WTC11 (cell line): ENCODE measurements around the gene PLTP.

Source experiments
- JUN ChIP-seq: sonication (generic); formaldehyde crosslinking; IDR thresholded peaks from 2 replicates; pipeline ENCODE4 v1.8.0; 2023; ENCODE audit warnings: mild to moderate bottlenecking, missing genetic modification reagents
- ZNF671 ChIP-seq: fragments of 250-450 bp; sonication (Bioruptor Pico); IDR thresholded peaks from 2 replicates; pipeline ENCODE4 v1.8.0; 2021; ENCODE audit warnings: mild to moderate bottlenecking
- TF ChIP-seq, protein P1 (sequence below): fragments of 200-600 bp; IDR thresholded peaks from 2 replicates; pipeline ENCODE4 v1.8.0; 2022; ENCODE audit warnings: antibody characterized with exemption

GRCh38 chr20:45872626-45873025 is 39.3 kb downstream of the PLTP start:
- TF ChIP-seq, protein P1, sequence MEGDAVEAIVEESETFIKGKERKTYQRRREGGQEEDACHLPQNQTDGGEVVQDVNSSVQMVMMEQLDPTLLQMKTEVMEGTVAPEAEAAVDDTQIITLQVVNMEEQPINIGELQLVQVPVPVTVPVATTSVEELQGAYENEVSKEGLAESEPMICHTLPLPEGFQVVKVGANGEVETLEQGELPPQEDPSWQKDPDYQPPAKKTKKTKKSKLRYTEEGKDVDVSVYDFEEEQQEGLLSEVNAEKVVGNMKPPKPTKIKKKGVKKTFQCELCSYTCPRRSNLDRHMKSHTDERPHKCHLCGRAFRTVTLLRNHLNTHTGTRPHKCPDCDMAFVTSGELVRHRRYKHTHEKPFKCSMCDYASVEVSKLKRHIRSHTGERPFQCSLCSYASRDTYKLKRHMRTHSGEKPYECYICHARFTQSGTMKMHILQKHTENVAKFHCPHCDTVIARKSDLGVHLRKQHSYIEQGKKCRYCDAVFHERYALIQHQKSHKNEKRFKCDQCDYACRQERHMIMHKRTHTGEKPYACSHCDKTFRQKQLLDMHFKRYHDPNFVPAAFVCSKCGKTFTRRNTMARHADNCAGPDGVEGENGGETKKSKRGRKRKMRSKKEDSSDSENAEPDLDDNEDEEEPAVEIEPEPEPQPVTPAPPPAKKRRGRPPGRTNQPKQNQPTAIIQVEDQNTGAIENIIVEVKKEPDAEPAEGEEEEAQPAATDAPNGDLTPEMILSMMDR: no peak
- TF ChIP-seq JUN (CRISPR knock-in tag) (no peak), ZNF671 (CRISPR knock-in tag) (no peak)
